CD14-positive monocyte (primary cell): ENCODE results near the gene REV3L. TPM values are rescaled to one million over a fixed set of nuclear protein-coding genes. Genes with fewer than 3 reads are reported as not detected.

Experiments used
- DNase-seq, 3 donors: peaks; one replicate each; pipeline ENCODE4 v3.0.0-alpha.2; 2011 to 2022
- H2AFZ ChIP-seq: 2 replicates; pipeline ENCODE4 v1.6.0; 2012; ENCODE audit warnings: mild to moderate bottlenecking, low read depth, low read length, inconsistent platforms; ENCODE audit not compliant: insufficient read depth, poor library complexity, severe bottlenecking
- H3K27ac ChIP-seq, 2 donors: 1 replicate in 1 of 2; 2 replicates in 1 of 2; pipeline ENCODE4 v1.5.1; 2012 to 2013; ENCODE audit warnings: low read length in 2 of 2, control low read depth in 1 of 2, inconsistent platforms in 1 of 2, low read depth in 1 of 2, mild to moderate bottlenecking in 1 of 2
- H3K27me3 ChIP-seq, 2 donors: one replicate each; pipeline versions ENCODE4 v1.6.0 to v1.6.1; 2011 to 2013; ENCODE audit warnings: low read length in 2 of 2; ENCODE audit not compliant: control insufficient read depth in 2 of 2, insufficient read depth in 2 of 2
- H3K36me3 ChIP-seq, 2 donors: replicated peaks in 1 of 2; 1 replicate in 1 of 2; 2 replicates in 1 of 2; pipeline versions ENCODE4 v1.5.1 to v1.6.1; 2012 to 2013; ENCODE audit warnings: low read length in 2 of 2, control low read depth in 1 of 2, inconsistent platforms in 1 of 2, mild to moderate bottlenecking in 1 of 2; ENCODE audit not compliant: insufficient read depth in 2 of 2, control insufficient read depth in 1 of 2
- H3K4me1 ChIP-seq, 2 donors: 1 replicate in 1 of 2; 2 replicates in 1 of 2; pipeline versions ENCODE4 v1.5.1 to v1.6.1; 2012 to 2013; ENCODE audit warnings: low read length in 2 of 2, control low read depth in 1 of 2, inconsistent platforms in 1 of 2, mild to moderate bottlenecking in 1 of 2, moderate library complexity in 1 of 2; ENCODE audit not compliant: insufficient read depth in 2 of 2, control insufficient read depth in 1 of 2
- H3K4me2 ChIP-seq: replicated peaks from 2 replicates; pipeline ENCODE3; 2012; ENCODE audit warnings: low read length, moderate library complexity, mild to moderate bottlenecking; ENCODE audit not compliant: poor library complexity, severe bottlenecking; ENCODE audit errors: extremely low read depth
- H3K4me3 ChIP-seq, 3 experiments: fragments of 200-600 bp in 1 of 3; sonication (generic) in 1 of 3; replicated peaks in 1 of 3; 1 replicate in 2 of 3; 2 replicates in 1 of 3; pipeline ENCODE4 v1.5.1; 2011 to 2013; ENCODE audit warnings: low read length in 3 of 3, mild to moderate bottlenecking in 3 of 3, control low read depth in 2 of 3, low read depth in 2 of 3, inconsistent platforms in 1 of 3, moderate library complexity in 1 of 3
- H3K79me2 ChIP-seq: 2 replicates; pipeline ENCODE4 v1.6.0; 2012; ENCODE audit warnings: mild to moderate bottlenecking, control low read depth, inconsistent platforms, low read length, moderate library complexity; ENCODE audit not compliant: insufficient read depth
- H3K9ac ChIP-seq: 2 replicates; pipeline ENCODE4 v1.6.0; 2017; ENCODE audit warnings: low read length, mild to moderate bottlenecking; ENCODE audit not compliant: insufficient read depth, poor library complexity, severe bottlenecking
- H3K9me3 ChIP-seq, 2 donors: replicated peaks in 1 of 2; 1 replicate in 1 of 2; 2 replicates in 1 of 2; pipeline versions ENCODE4 v1.5.1 to v1.6.1; 2012 to 2013; ENCODE audit warnings: low read length in 2 of 2, control low read depth in 1 of 2; ENCODE audit not compliant: control insufficient read depth in 1 of 2, insufficient read depth in 1 of 2
- H4K20me1 ChIP-seq: 2 replicates; pipeline ENCODE4 v1.6.0; 2012; ENCODE audit warnings: mild to moderate bottlenecking, low read length, control low read depth, moderate library complexity; ENCODE audit not compliant: insufficient read depth
- H3K27ac Mint-ChIP-seq, 7 donors: one replicate each; pipeline ENCODE4 v1.8.0; 2020; ENCODE audit warnings: mild to moderate bottlenecking in 7 of 7, mixed read lengths in 7 of 7, moderate library complexity in 6 of 7, inconsistent platforms in 2 of 7
- H3K27me3 Mint-ChIP-seq, 3 donors: one replicate each; pipeline ENCODE4 v1.8.0; 2021 to 2022; ENCODE audit warnings: low read depth in 3 of 3, mild to moderate bottlenecking in 3 of 3, mixed read lengths in 3 of 3, moderate library complexity in 3 of 3, inconsistent platforms in 1 of 3
- H3K36me3 Mint-ChIP-seq, 2 donors: one replicate each; pipeline ENCODE4 v1.8.0; 2020; ENCODE audit warnings: mixed read lengths in 2 of 2, inconsistent platforms in 1 of 2, mild to moderate bottlenecking in 1 of 2
- H3K4me1 Mint-ChIP-seq: one replicate; pipeline ENCODE4 v1.8.0; 2020; ENCODE audit warnings: mild to moderate bottlenecking, mixed read lengths
- H3K4me3 Mint-ChIP-seq, 2 donors: one replicate each; pipeline ENCODE4 v1.8.0; 2020; ENCODE audit warnings: mild to moderate bottlenecking in 2 of 2, mixed read lengths in 2 of 2, moderate library complexity in 1 of 2
- H3K9me3 Mint-ChIP-seq, 7 donors: one replicate each; pipeline ENCODE4 v1.8.0; 2020 to 2022; ENCODE audit warnings: mixed read lengths in 7 of 7, mild to moderate bottlenecking in 6 of 7, moderate library complexity in 6 of 7, inconsistent platforms in 2 of 7
- WGBS: methylation state at CpG from one replicate; pipeline ENCODE4 v1.1.5; 2013; ENCODE audit warnings: missing lambda C conversion rate; ENCODE audit not compliant: insufficient coverage; 5-methylcytosine and 5-hydroxymethylcytosine counted together
- intact Hi-C, 2 donors: fragments of 100-400 bp; cut with micrococcal nuclease; formaldehyde crosslinking; loops; one replicate each; pipeline versions ENCODE4 v1.15.0 to v1.15.1; 2023
- polyA plus RNA-seq, 3 donors: library from polyadenylated mRNA; depleted of rRNA in 1 of 3; unstranded in 2 of 3; stranded (reverse) in 1 of 3; fragments of 300-500 nt in 2 of 3; fragments of >200 nt in 1 of 3; fragmentation: Illumina TruSeq in 2 of 3; gene quantifications; 1 replicate in 2 of 3; 2 replicates in 1 of 3; pipeline ENCODE4 v1.2.3, GENCODE V29; 2012 to 2021
- TF ChIP-seq, protein P1 (sequence below): fragments of 200-600 bp; IDR thresholded peaks from one replicate; pipeline ENCODE4 v1.8.0; 2022; ENCODE audit warnings: antibody characterized with exemption, mild to moderate bottlenecking

REV3L gene
- polyA plus RNA-seq, 3 donors = 3.4 to 5.7 (median 4.9) TPM

DNA sequence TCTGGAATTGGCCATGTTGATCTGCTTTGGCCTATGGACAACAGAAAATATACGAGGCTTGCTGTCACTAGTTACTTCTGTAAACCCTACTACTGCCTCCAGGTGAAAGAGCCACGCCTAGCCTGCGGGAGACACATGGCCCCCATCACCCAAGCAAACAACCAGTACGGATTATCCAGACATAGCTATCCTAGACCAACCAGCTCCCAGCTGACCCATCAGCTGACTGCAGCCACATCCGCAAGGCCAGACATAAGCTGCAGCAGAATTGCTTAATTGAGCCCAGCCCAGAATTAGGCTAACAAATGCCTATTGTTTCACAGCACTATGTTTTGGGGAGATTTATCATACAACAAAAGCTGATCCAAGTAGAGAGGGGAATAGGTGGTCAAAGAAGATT is 13.5 kb downstream of the REV3L start:
- Histone ChIP-seq H3K4me3 (no peak overlapping the region), H3K4me2 (no peak overlapping the region), H3K36me3 (peaks cover 0 to 5% of the 10 kb centered on the region in 2 donors), H3K27ac (no peak overlapping the region), H4K20me1 (peaks cover 6% of the 10 kb centered on the region), H3K27me3 (no peaks in the 10 kb centered on the region), H3K9ac (no peak overlapping the region), H2AFZ (no peak overlapping the region), H3K79me2 (peaks cover 13% of the 10 kb centered on the region), H3K9me3 (no peaks in the 10 kb centered on the region), H3K4me1 (no peaks in the 10 kb centered on the region)
- no peak overlapping the region for H3K4me3 Mint-ChIP-seq
- TF ChIP-seq, protein P1, sequence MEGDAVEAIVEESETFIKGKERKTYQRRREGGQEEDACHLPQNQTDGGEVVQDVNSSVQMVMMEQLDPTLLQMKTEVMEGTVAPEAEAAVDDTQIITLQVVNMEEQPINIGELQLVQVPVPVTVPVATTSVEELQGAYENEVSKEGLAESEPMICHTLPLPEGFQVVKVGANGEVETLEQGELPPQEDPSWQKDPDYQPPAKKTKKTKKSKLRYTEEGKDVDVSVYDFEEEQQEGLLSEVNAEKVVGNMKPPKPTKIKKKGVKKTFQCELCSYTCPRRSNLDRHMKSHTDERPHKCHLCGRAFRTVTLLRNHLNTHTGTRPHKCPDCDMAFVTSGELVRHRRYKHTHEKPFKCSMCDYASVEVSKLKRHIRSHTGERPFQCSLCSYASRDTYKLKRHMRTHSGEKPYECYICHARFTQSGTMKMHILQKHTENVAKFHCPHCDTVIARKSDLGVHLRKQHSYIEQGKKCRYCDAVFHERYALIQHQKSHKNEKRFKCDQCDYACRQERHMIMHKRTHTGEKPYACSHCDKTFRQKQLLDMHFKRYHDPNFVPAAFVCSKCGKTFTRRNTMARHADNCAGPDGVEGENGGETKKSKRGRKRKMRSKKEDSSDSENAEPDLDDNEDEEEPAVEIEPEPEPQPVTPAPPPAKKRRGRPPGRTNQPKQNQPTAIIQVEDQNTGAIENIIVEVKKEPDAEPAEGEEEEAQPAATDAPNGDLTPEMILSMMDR = no peak
- peak overlapping the region in 1 of 7 donors; percentile 6 for H3K27ac Mint-ChIP-seq
- H3K4me1 Mint-ChIP-seq = peaks cover 2% of the 10 kb centered on the region
- no peaks in the 10 kb centered on the region for H3K27me3 Mint-ChIP-seq
- WGBS = 96% methylated on average over 4 of the region's 5 CpGs
- intact Hi-C loops = no loop called here
- peaks cover 6 to 12% of the 10 kb centered on the region in 2 donors for H3K36me3 Mint-ChIP-seq
- no peak for DNase-seq
- no peaks in the 10 kb centered on the region for H3K9me3 Mint-ChIP-seq

DNA sequence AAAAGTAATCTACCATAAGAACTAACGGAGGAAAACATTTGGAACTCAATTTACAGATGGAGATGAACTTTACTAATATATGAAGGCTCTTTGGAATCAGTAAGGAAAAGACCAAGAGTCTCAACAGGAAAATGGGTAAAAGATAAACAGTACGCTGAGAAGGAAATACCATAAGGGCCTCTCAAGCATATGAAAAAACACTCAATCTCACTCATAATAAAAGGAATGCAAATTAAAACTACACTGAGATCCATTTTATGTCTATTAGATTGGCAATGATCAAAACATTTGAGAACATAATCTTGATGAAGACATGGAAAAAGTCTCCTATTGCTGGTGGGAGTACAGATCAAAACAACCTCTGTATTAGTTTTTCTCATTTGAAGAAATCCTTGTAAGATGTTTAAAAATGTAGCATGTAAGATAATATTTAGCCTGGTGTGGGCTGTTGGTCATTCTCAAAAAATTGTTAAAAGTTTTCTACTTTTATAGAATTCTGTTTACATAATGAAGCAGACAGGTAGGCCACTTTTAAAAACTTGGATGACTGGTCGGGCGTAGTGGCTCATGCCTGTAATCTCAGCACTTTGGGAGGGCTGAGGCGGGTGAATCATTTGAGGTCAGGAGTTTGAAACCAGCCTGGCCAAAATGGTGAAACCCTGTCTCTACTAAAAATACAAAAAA is 14.5 kb downstream of the REV3L start:
- Mint-ChIP-seq H3K27me3 (no peaks in the 10 kb centered on the region), H3K4me3 (no peak overlapping the region), H3K9me3 (no peaks in the 10 kb centered on the region), H3K4me1 (peaks cover 2% of the 10 kb centered on the region), H3K36me3 (peaks cover 6 to 12% of the 10 kb centered on the region in 2 donors), H3K27ac (no peak overlapping the region)
- Histone ChIP-seq H2AFZ (no peak overlapping the region), H3K27ac (no peak overlapping the region), H4K20me1 (peaks cover 2% of the 10 kb centered on the region), H3K4me3 (no peak overlapping the region), H3K27me3 (no peaks in the 10 kb centered on the region), H3K4me2 (no peak overlapping the region), H3K9ac (no peak overlapping the region), H3K9me3 (no peaks in the 10 kb centered on the region), H3K79me2 (peaks cover 3% of the 10 kb centered on the region), H3K4me1 (no peaks in the 10 kb centered on the region), H3K36me3 (peaks cover 0 to 5% of the 10 kb centered on the region in 2 donors)
- TF ChIP-seq, protein P1 = no peak
- DNase-seq = no peak
- WGBS = no CpG with 5 or more reads among the region's 5 CpGs
- intact Hi-C loops = no loop called here
